SK-N-SH (cell line): ENCODE data around the gene TTLL1. TPM values are rescaled to one million over a fixed set of nuclear protein-coding genes. Genes with fewer than 3 reads are reported as not detected.

Experiments used
- CTCF ChIA-PET: fragments of 300-600, 350-600 bp; formaldehyde crosslinking; extraction: SDS; loops from one replicate; lab custom pipeline; 2021; lab: Yijun Ruan, JAX
- POLR2A ChIA-PET: fragments of 350-600 bp; sonication (Branson Sonifier 250); formaldehyde crosslinking; extraction: SDS; loops from one replicate; lab custom pipeline; 2020; ENCODE audit warnings: antibody characterized with exemption, inconsistent platforms; lab: Yijun Ruan, JAX
- DNase-seq: peaks from one replicate; pipeline ENCODE4 v3.0.0; 2012
- H2AFZ ChIP-seq: fragments of 200-600 bp; sonication (generic); 2 replicates; pipeline ENCODE4 v1.8.1; 2016; ENCODE audit warnings: antibody characterized with exemption, mild to moderate bottlenecking, low read depth
- H3F3A ChIP-seq: fragments of 200-600 bp; sonication (generic); replicated peaks from 2 replicates; pipeline ENCODE3; 2016; ENCODE audit warnings: antibody characterized with exemption, mild to moderate bottlenecking; ENCODE audit not compliant: insufficient read depth
- H3K27ac ChIP-seq, 2 experiments: fragments of 200-500 bp in 1 of 2; fragments of 200-600 bp in 1 of 2; sonication (Bioruptor generic) in 1 of 2; sonication (generic), shearing (Covaris generic) in 1 of 2; 2 replicates each; pipeline versions ENCODE4 v1.5.1 to v1.6.1; 2014 to 2016; ENCODE audit warnings: low read depth in 2 of 2, inconsistent platforms in 1 of 2, low read length in 1 of 2, mild to moderate bottlenecking in 1 of 2, mixed read lengths in 1 of 2
- H3K27me3 ChIP-seq: fragments of 200-600 bp; sonication (generic), shearing (Covaris generic); 2 replicates; pipeline ENCODE4 v1.6.1; 2016; ENCODE audit warnings: mixed run types; ENCODE audit not compliant: insufficient read depth
- H3K36me3 ChIP-seq, 2 experiments: fragments of 200-500 bp in 1 of 2; fragments of 200-600 bp in 1 of 2; sonication (Bioruptor generic) in 1 of 2; sonication (generic) in 1 of 2; replicated peaks in 1 of 2; 2 replicates each; pipeline versions ENCODE3 to v1.5.1; 2014 to 2016; ENCODE audit warnings: low read length in 1 of 2, mild to moderate bottlenecking in 1 of 2; ENCODE audit not compliant: insufficient read depth in 2 of 2, control insufficient read depth in 1 of 2
- H3K4me1 ChIP-seq, 2 experiments: fragments of 200-500 bp in 1 of 2; fragments of 200-600 bp in 1 of 2; sonication (Bioruptor generic) in 1 of 2; sonication (generic), shearing (Covaris generic) in 1 of 2; 2 replicates each; pipeline versions ENCODE4 v1.5.1 to v1.6.1; 2014 to 2016; ENCODE audit warnings: low read depth in 1 of 2, low read length in 1 of 2, mixed run types in 1 of 2; ENCODE audit not compliant: insufficient read depth in 2 of 2, control insufficient read depth in 1 of 2
- H3K4me2 ChIP-seq: fragments of 200-600 bp; sonication (generic), shearing (Covaris generic); 2 replicates; pipeline ENCODE4 v1.6.1; 2017; ENCODE audit warnings: mixed run types
- H3K4me3 ChIP-seq, 2 experiments: fragments of 200-500 bp in 1 of 2; fragments of 200-600 bp in 1 of 2; sonication (Bioruptor generic) in 1 of 2; sonication (generic), shearing (Covaris generic) in 1 of 2; 2 replicates each; pipeline versions ENCODE4 v1.5.1 to v1.8.1; 2014 to 2016; ENCODE audit warnings: low read depth in 2 of 2, inconsistent platforms in 1 of 2, low read length in 1 of 2, mild to moderate bottlenecking in 1 of 2, mixed read lengths in 1 of 2, moderate library complexity in 1 of 2
- H3K79me2 ChIP-seq: fragments of 200-600 bp; sonication (generic); 2 replicates; pipeline ENCODE4 v1.8.1; 2017; ENCODE audit warnings: mild to moderate bottlenecking; ENCODE audit not compliant: insufficient read depth
- H3K9ac ChIP-seq: fragments of 200-600 bp; sonication (generic); 2 replicates; pipeline ENCODE4 v1.6.1; 2017; ENCODE audit warnings: mixed run types
- H3K9me2 ChIP-seq: fragments of 200-600 bp; sonication (generic); 2 replicates; pipeline ENCODE4 v1.6.1; 2017; ENCODE audit warnings: mixed run types
- H3K9me3 ChIP-seq: fragments of 200-600 bp; sonication (generic); 2 replicates; pipeline ENCODE4 v1.6.1; 2017; ENCODE audit warnings: mixed run types, mild to moderate bottlenecking, moderate library complexity
- H4K20me1 ChIP-seq: fragments of 200-600 bp; sonication (generic); 2 replicates; pipeline ENCODE4 v1.6.1; 2017; ENCODE audit warnings: mild to moderate bottlenecking, mixed run types; ENCODE audit not compliant: insufficient read depth
- EP300 ChIP-seq, 2 experiments: IDR thresholded peaks; 2 replicates each; pipeline versions ENCODE4 v1.4.0 to v1.6.1; 2012; ENCODE audit warnings: borderline replicate concordance in 1 of 2, low read depth in 1 of 2, low read length in 1 of 2
- FOSL2 ChIP-seq: IDR thresholded peaks from 2 replicates; pipeline ENCODE4 v1.4.0; 2012; ENCODE audit warnings: low read depth, mild to moderate bottlenecking, moderate library complexity, borderline replicate concordance
- FOXJ3 ChIP-seq: sonication (generic); formaldehyde crosslinking; IDR thresholded peaks from 2 replicates; pipeline ENCODE4 v1.5.1; 2020; ENCODE audit warnings: mild to moderate bottlenecking, missing genetic modification reagents
- GATA2 ChIP-seq: sonication (generic); formaldehyde crosslinking; IDR thresholded peaks from 2 replicates; pipeline ENCODE4 v1.5.0; 2020; ENCODE audit warnings: mild to moderate bottlenecking, missing genetic modification reagents
- JUND ChIP-seq: IDR thresholded peaks from 2 replicates; pipeline ENCODE4 v1.4.0; 2012
- MAX ChIP-seq: IDR thresholded peaks from 2 replicates; pipeline ENCODE4 v1.4.0; 2012; ENCODE audit warnings: low read depth
- MXI1 ChIP-seq: IDR thresholded peaks from 2 replicates; pipeline ENCODE4 v1.6.1; 2012; ENCODE audit warnings: mild to moderate bottlenecking, low read depth, low read length, improper control_type of control experiment
- NFIC ChIP-seq: IDR thresholded peaks from 2 replicates; pipeline ENCODE4 v1.4.0; 2012; ENCODE audit warnings: borderline replicate concordance
- NRF1 ChIP-seq: IDR thresholded peaks from 2 replicates; pipeline ENCODE4 v1.6.1; 2012; ENCODE audit warnings: low read depth, mild to moderate bottlenecking, low read length
- RXRA ChIP-seq: IDR thresholded peaks from 2 replicates; pipeline ENCODE4 v1.4.0; 2012; ENCODE audit warnings: low read depth, mild to moderate bottlenecking, borderline replicate concordance
- TCF12 ChIP-seq: IDR thresholded peaks from 2 replicates; pipeline ENCODE4 v1.4.0; 2012
- TEAD4 ChIP-seq: IDR thresholded peaks from 2 replicates; pipeline ENCODE4 v1.4.0; 2012; ENCODE audit warnings: mild to moderate bottlenecking, borderline replicate concordance; ENCODE audit not compliant: insufficient read depth
- YY1 ChIP-seq: IDR thresholded peaks from 2 replicates; pipeline ENCODE4 v1.4.0; 2012; ENCODE audit warnings: low read depth, mild to moderate bottlenecking
- ZBTB33 ChIP-seq: IDR thresholded peaks from 2 replicates; pipeline ENCODE4 v1.4.0; 2012; ENCODE audit warnings: low read depth, borderline replicate concordance
- WGBS: methylation state at CpG from one replicate; pipeline ENCODE4 v1.1.6; 2017; ENCODE audit warnings: low lambda C conversion rate; 5-methylcytosine and 5-hydroxymethylcytosine counted together
- polyA plus RNA-seq, 3 experiments: library from polyadenylated mRNA; depleted of rRNA; stranded (reverse); fragments of >200 nt; gene quantifications; 2 replicates each; pipeline ENCODE4 v1.2.3, GENCODE V29; 2012
- TF ChIP-seq, protein P1 (sequence below): IDR thresholded peaks from 2 replicates; pipeline ENCODE4; 2012
- TF ChIP-seq, protein P2 (sequence below): fragments of 150-350 bp; IDR thresholded peaks from 2 replicates; pipeline ENCODE4 v1.6.1; 2016; ENCODE audit warnings: mild to moderate bottlenecking, low read depth, low read length
- TF ChIP-seq, protein P3 (sequence below): fragments of 150-350 bp; IDR thresholded peaks from 2 replicates; pipeline ENCODE4 v1.6.1; 2017; ENCODE audit warnings: antibody characterized with exemption, low read length, low read depth, borderline replicate concordance

TTLL1 gene
- polyA plus RNA-seq, 1 of the 3 experiments (the other 2 are of a cell fraction) = 14.0 TPM

DNA sequence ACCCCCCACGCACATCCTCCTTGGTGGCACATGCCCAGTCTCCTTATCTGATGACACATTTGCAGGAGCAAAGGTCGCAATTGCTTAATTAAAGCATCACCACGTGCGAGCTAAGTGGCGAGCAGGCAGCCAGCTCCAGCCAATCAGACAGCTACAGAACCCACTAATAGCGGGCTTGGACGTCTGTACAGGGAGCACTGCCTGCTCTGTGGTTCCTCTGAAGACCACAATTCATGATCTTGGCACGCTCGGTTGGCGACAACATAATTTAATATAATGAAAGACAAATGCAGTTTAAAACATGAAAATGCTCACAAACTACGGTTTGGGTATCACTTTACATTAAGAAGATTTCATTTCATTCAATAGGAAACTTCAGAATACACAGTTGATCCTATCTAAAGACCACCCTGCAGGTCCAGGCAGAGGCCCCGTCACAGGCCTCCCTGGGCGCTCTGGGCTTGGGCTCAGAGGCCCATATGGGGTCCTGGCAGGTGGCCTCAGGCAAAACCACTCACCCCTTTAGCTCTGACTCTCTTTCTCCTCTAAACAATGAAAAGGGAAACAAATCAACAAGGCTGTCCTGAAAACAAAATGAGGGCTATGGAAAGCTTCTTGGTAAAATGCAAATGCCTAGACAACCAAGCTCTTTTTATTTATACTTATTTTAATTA is 84.7 kb downstream of the TTLL1 start:
- Histone ChIP-seq H3K9me2 (no peaks in the 10 kb centered on the region), H3K27ac (peak overlapping the region; percentile 47 to 96), H2AFZ (no peak overlapping the region), H3K9me3 (no peaks in the 10 kb centered on the region), H3K4me3 (0 out of 4 replicates have a peak overlapping the region, but pooled peaks of 1 of the 2 experiments have one; percentile 2), H3F3A (peaks cover 7% of the 10 kb centered on the region), H3K9ac (peak overlapping the region; percentile 21; the same call in 1 of the 2 replicates), H3K4me1 (peaks cover 32 to 42% of the 10 kb centered on the region in 2 experiments), H3K27me3 (no peaks in the 10 kb centered on the region), H4K20me1 (no peaks in the 10 kb centered on the region), H3K4me2 (peak overlapping the region; percentile 63), H3K79me2 (peaks cover 91% of the 10 kb centered on the region), H3K36me3 (no peaks in the 10 kb centered on the region)
- ChIA-PET CTCF (no interaction called here), POLR2A (no interaction called here)
- DNase-seq = no peak
- TF ChIP-seq GATA2 (CRISPR knock-in tag) (no peak), RXRA (no peak), MAX (0 out of 2 replicates have a peak, but pooled peaks have one; percentile 20), JUND (no peak), EP300 (IDR thresholded peaks at IDR 0.05; ENCODE audit: borderline replicate concordance in 1 of 2, low read depth in 1 of 2, low read length in 1 of 2) (0 out of 4 replicates have a peak, but pooled peaks of 1 of the 2 experiments have one; percentile 9)
- TF ChIP-seq, protein P1, sequence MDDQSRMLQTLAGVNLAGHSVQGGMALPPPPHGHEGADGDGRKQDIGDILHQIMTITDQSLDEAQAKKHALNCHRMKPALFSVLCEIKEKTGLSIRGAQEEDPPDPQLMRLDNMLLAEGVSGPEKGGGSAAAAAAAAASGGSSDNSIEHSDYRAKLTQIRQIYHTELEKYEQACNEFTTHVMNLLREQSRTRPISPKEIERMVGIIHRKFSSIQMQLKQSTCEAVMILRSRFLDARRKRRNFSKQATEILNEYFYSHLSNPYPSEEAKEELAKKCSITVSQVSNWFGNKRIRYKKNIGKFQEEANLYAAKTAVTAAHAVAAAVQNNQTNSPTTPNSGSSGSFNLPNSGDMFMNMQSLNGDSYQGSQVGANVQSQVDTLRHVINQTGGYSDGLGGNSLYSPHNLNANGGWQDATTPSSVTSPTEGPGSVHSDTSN = peak; percentile 23; the same call in 1 of the 2 replicates
- WGBS = 40% methylated on average over 8 of the region's 13 CpGs

DNA sequence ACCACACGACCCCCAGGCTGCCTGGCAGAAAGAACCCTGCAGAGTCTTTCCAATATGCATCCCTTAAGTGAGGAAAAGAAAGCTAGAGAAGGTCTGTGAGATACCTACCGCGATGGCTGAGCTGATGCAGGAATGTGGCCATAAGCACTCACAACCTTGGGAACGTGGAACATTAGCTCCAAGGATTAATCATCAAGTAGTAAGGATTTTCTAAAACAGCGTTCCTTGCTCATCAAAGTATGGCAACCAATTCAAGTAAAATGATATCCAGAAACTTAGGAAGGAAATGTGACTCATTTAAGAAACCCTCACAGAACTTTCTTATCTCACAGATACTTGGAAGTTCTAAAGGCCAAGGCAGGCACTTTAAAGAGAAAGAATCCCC is 87.0 kb downstream of the TTLL1 start:
- TF ChIP-seq TCF12 (peak; percentile 71), JUND (peak; percentile 67; the same call in 1 of the 2 replicates), YY1 (peak; percentile 50; the same call in 1 of the 2 replicates), FOXJ3 (CRISPR knock-in tag) (no peak), TEAD4 (0 out of 2 replicates have a peak, but pooled peaks have one; percentile 26), ZBTB33 (no peak), NRF1 (no peak), EP300 (IDR thresholded peaks at IDR 0.05; ENCODE audit: borderline replicate concordance in 1 of 2, low read depth in 1 of 2, low read length in 1 of 2) (peak in 1 of 2 experiments; percentile 43; a peak in 1 of 4 replicates), RXRA (0 out of 2 replicates have a peak, but pooled peaks have one; percentile 28), NFIC (peak; percentile 54), MXI1 (no peak), FOSL2 (peak; percentile 51; the same call in 1 of the 2 replicates), MAX (peak; percentile 49; the same call in 1 of the 2 replicates), GATA2 (CRISPR knock-in tag) (no peak)
- TF ChIP-seq, protein P2, sequence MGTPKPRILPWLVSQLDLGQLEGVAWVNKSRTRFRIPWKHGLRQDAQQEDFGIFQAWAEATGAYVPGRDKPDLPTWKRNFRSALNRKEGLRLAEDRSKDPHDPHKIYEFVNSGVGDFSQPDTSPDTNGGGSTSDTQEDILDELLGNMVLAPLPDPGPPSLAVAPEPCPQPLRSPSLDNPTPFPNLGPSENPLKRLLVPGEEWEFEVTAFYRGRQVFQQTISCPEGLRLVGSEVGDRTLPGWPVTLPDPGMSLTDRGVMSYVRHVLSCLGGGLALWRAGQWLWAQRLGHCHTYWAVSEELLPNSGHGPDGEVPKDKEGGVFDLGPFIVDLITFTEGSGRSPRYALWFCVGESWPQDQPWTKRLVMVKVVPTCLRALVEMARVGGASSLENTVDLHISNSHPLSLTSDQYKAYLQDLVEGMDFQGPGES = no peak
- TF ChIP-seq, protein P1 = peak; percentile 50; the same call in 1 of the 2 replicates
- TF ChIP-seq, protein P3, sequence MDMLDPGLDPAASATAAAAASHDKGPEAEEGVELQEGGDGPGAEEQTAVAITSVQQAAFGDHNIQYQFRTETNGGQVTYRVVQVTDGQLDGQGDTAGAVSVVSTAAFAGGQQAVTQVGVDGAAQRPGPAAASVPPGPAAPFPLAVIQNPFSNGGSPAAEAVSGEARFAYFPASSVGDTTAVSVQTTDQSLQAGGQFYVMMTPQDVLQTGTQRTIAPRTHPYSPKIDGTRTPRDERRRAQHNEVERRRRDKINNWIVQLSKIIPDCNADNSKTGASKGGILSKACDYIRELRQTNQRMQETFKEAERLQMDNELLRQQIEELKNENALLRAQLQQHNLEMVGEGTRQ = no peak
- H3F3A ChIP-seq = peaks cover 7% of the 10 kb centered on the region
- peak overlapping the region; percentile 25 to 52; a peak in 3 of 4 replicates for H3K4me3 ChIP-seq
- no peaks in the 10 kb centered on the region for H3K9me3 ChIP-seq
- H3K27me3 ChIP-seq = no peaks in the 10 kb centered on the region
- no peaks in the 10 kb centered on the region for H3K36me3 ChIP-seq
- ChIA-PET POLR2A (no interaction called here), CTCF (interaction anchor here (1.1 kb wide), 1 partner anchor 135 kb away, joined by 3 read pairs; no protein-coding TSS in a partner anchor)
- peaks cover 92% of the 10 kb centered on the region for H3K79me2 ChIP-seq
- H3K27ac ChIP-seq = peak overlapping the region; percentile 69 to 96; a peak in 3 of 4 replicates
- H2AFZ ChIP-seq = no peak overlapping the region
- peaks cover 25 to 42% of the 10 kb centered on the region in 2 experiments for H3K4me1 ChIP-seq
- no peaks in the 10 kb centered on the region for H3K9me2 ChIP-seq
- DNase-seq = no peak
- no peaks in the 10 kb centered on the region for H4K20me1 ChIP-seq
- H3K9ac ChIP-seq = peak overlapping the region; percentile 74
- H3K4me2 ChIP-seq = peak overlapping the region; percentile 83
- 3% methylated on average over 5 of the region's 5 CpGs for WGBS
